Testis (tissue), 3 donors: ENCODE data around the gene DCTN1. TPM values are rescaled to one million over a fixed set of nuclear protein-coding genes. Genes with fewer than 3 reads are reported as not detected.

Experiments
- DNase-seq: peaks from one replicate; pipeline ENCODE4 v3.0.0-alpha.2; 2019
- H3K27ac ChIP-seq, 2 donors: fragments of 200-600 bp; sonication (generic); one replicate each; pipeline ENCODE4 v1.5.1; 2019
- H3K27me3 ChIP-seq: fragments of 200-600 bp; sonication (generic); one replicate; pipeline ENCODE4 v1.5.1; 2019
- H3K36me3 ChIP-seq: fragments of 200-600 bp; sonication (generic); one replicate; pipeline ENCODE4 v1.5.1; 2017; ENCODE audit warnings: low read depth; ENCODE audit errors: missing control alignments
- H3K4me1 ChIP-seq: fragments of 200-600 bp; sonication (generic); one replicate; pipeline ENCODE4 v1.5.1; 2019
- H3K4me3 ChIP-seq, 2 donors: fragments of 200-600 bp; sonication (generic); one replicate each; pipeline ENCODE4 v1.5.1; 2017 to 2019
- H3K9me3 ChIP-seq: fragments of 200-600 bp; sonication (generic); one replicate; pipeline ENCODE4 v1.5.1; 2017
- POLR2A ChIP-seq: fragments of 450-650 bp; IDR thresholded peaks from one replicate; pipeline ENCODE4 v1.6.1; 2017; ENCODE audit warnings: antibody characterized with exemption, mild to moderate bottlenecking, moderate library complexity
- WGBS, 2 donors: methylation state at CpG; one replicate each; pipeline ENCODE4 v1.1.5; 2018; 5-methylcytosine and 5-hydroxymethylcytosine counted together
- intact Hi-C: fragments of 100-400 bp; cut with DNase I; formaldehyde crosslinking; loops from one replicate; pipeline ENCODE4 v1.15.1; 2023; ENCODE audit warnings: low total_unique reads
- polyA plus RNA-seq: library from polyadenylated mRNA; stranded (reverse); fragments of 350-450 nt; fragmentation: Illumina TruSeq; extraction: RNeasy Lipid Tissue Mini Kit (QIAGEN cat#74804); gene quantifications from one replicate; pipeline ENCODE4 v1.2.3, GENCODE V29; 2014; ENCODE audit warnings: low read depth, low replicate concordance; ENCODE audit not compliant: insufficient read depth
- total RNA-seq, 2 donors: library from RNA; depleted of rRNA; stranded (reverse); fragments of >200 nt; gene quantifications; one replicate each; pipeline ENCODE4 v1.2.3, GENCODE V29; 2016
- TF ChIP-seq, protein P1 (sequence below), 3 experiments: fragments of 450-650 bp in 2 of 3; fragments of 200-600 bp in 1 of 3; sonication (generic) in 1 of 3; IDR thresholded peaks; one replicate each; pipeline ENCODE4 v1.5.1; 2016 to 2019; ENCODE audit warnings: antibody characterized with exemption in 3 of 3, mild to moderate bottlenecking in 2 of 3, moderate library complexity in 1 of 3

Gene DCTN1
- total and polyA plus RNA-seq, 3 donors from 2014 or later, result 277 to 403 (median 321) TPM

DNA sequence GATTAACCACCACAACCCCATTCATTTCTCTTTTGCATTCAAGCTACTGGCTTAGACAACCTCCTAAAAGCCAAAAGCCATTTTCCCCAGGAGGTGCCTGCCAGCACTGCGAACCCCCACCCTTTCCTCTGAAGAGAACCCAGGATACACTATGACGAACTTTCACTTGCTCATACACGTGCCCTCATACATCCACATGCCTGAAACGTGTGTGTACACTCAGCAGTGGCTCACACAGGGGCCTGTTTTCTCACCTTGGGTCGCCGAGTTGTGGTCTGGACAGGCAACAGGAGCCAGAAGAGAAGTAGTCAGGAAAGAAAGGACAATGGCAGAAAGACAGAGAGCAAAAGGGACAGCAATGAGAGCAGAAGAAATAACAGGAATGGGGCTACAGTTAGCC is 7.4 kb downstream of the DCTN1 start:
- 64 to 82% methylated on average over 6 of the region's 6 CpGs for WGBS, 2 donors

DNA sequence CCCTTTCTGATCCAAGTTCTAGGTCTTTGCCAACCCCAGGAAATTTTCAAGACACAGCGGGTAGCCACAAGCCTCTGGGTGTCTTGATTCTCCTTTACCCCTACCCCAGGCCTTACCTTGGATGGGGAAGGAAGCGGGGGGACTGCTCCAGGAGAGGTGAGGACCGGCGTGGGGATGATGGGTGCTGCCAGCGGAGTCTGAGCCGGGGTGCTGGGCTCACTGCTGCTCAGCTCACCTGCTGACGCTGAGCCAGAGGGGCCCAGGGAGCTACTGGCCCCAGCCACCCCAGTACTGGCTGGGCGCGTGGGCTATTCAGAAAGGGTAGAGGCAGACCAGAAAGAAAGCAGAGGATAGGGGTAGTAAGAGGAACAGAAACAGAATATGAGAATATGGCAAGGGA is 8.7 kb downstream of the DCTN1 start:
- Histone ChIP-seq H3K4me3 (peak overlapping the region in 1 of 2 donors; percentile 55), H3K27me3 (no peaks in the 10 kb centered on the region), H3K9me3 (no peaks in the 10 kb centered on the region), H3K36me3 (peaks cover 8% of the 10 kb centered on the region), H3K27ac (no peak overlapping the region), H3K4me1 (peaks cover 13% of the 10 kb centered on the region)
- no peak for TF ChIP-seq POLR2A
- TF ChIP-seq, protein P1, sequence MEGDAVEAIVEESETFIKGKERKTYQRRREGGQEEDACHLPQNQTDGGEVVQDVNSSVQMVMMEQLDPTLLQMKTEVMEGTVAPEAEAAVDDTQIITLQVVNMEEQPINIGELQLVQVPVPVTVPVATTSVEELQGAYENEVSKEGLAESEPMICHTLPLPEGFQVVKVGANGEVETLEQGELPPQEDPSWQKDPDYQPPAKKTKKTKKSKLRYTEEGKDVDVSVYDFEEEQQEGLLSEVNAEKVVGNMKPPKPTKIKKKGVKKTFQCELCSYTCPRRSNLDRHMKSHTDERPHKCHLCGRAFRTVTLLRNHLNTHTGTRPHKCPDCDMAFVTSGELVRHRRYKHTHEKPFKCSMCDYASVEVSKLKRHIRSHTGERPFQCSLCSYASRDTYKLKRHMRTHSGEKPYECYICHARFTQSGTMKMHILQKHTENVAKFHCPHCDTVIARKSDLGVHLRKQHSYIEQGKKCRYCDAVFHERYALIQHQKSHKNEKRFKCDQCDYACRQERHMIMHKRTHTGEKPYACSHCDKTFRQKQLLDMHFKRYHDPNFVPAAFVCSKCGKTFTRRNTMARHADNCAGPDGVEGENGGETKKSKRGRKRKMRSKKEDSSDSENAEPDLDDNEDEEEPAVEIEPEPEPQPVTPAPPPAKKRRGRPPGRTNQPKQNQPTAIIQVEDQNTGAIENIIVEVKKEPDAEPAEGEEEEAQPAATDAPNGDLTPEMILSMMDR (IDR thresholded peaks at IDR 0.05), result no peak
- intact Hi-C loops, result no loop called here
- DNase-seq, result no peak
- 85 to 88% methylated on average over 9 of the region's 9 CpGs for WGBS, 2 donors

More for the DNA sequence above, 7.4 kb downstream of the DCTN1 start:
- TF ChIP-seq, protein P1 (IDR thresholded peaks at IDR 0.05), result no peak
- TF ChIP-seq POLR2A, result no peak
- Histone ChIP-seq H3K36me3 (peaks cover 8% of the 10 kb centered on the region), H3K4me1 (peaks cover 10% of the 10 kb centered on the region), H3K4me3 (peak overlapping the region in 1 of 2 donors; percentile 55), H3K27ac (peak overlapping the region; percentile 60 to 79), H3K27me3 (no peaks in the 10 kb centered on the region), H3K9me3 (no peaks in the 10 kb centered on the region)
- intact Hi-C loops, result no loop called here
- DNase-seq, result no peak

DNA sequence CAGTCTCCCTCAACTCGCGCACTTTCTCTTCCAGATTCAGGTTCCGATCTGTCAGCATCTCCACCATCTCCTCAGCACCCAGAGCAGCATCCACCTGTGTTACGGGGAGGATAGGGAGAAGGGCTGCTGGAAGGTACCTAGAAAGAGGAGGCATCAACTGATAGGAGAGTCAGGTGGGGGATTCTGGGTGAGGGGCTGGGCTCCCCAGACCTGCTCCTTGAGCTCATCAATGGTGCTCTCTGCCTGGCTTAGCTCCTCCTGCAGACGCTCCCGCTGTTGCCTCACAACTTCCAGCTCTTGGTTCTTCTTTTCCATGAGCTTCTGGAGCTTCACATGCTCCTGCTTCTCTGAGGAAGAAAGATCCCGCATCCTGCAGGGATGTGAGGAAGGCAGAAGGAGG is 10.1 kb downstream of the DCTN1 start:
- intact Hi-C loops, result no loop called here
- 96 to 97% methylated on average over 7 of the region's 7 CpGs for WGBS, 2 donors
- no peak for DNase-seq
- Histone ChIP-seq H3K9me3 (no peaks in the 10 kb centered on the region), H3K4me3 (no peak overlapping the region), H3K36me3 (peaks cover 8% of the 10 kb centered on the region), H3K4me1 (peaks cover 25% of the 10 kb centered on the region), H3K27me3 (no peaks in the 10 kb centered on the region), H3K27ac (no peak overlapping the region)
- TF ChIP-seq, protein P1 (IDR thresholded peaks at IDR 0.05), result no peak
- TF ChIP-seq POLR2A, result no peak

DNA sequence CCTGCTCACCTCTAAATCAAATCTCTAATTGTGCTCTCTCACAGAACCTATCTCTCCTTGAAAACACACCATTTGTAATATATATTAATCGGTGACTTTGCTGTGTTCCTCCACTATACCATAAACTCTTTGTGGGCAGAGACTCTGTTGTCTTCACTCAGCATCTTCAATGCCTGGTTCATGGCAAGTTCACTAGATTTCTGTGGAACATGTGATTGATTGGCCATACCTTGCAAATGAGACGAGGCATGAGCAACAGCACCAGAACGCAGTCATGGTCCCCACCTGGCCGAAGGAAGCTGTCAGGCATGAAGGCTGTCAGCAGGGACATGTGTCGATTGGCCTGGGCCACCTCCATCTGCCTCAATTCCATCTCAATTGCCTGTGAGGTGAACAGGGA is 11.6 kb downstream of the DCTN1 start:
- peaks cover 25% of the 10 kb centered on the region for H3K4me1 ChIP-seq
- H3K9me3 ChIP-seq, result no peaks in the 10 kb centered on the region
- peaks cover 8% of the 10 kb centered on the region for H3K36me3 ChIP-seq
- DNase-seq, result no peak
- no peaks in the 10 kb centered on the region for H3K27me3 ChIP-seq
- no peak overlapping the region for H3K4me3 ChIP-seq
- H3K27ac ChIP-seq, result no peak overlapping the region
- TF ChIP-seq POLR2A, result no peak
- TF ChIP-seq, protein P1 (IDR thresholded peaks at IDR 0.05), result no peak
- WGBS, 2 donors, result 92 to 93% methylated on average over 4 to 5 of the region's 5 CpGs
- intact Hi-C loops, result no loop called here

DNA sequence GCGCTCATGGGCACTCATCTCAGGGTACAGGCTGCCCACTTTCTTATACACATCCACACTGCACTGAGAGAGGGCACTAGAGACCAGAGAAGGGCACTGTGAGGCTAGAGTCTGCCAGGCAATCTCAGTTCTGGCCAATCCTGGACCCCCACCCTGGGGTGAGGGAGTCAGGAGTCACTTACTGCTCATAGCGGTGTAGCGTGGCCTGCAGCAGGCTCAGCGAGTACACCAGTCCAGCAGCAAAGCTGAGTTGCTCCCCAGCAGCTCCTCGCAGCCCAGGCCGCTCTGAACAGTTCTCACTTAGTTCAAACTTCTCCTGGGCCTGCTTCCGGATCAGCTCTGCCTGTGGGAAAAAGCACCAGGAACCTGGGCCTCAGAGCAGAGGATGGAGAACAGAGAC is 12.3 kb downstream of the DCTN1 start:
- peak overlapping the region in 1 of 2 donors; percentile 25 for H3K27ac ChIP-seq
- intact Hi-C loops, result no loop called here
- H3K4me3 ChIP-seq, result no peak overlapping the region
- WGBS, 2 donors, result 94 to 95% methylated on average over 3 to 7 of the region's 7 CpGs
- H3K36me3 ChIP-seq, result peaks cover 8% of the 10 kb centered on the region
- no peaks in the 10 kb centered on the region for H3K9me3 ChIP-seq
- DNase-seq, result no peak
- H3K4me1 ChIP-seq, result peaks cover 23% of the 10 kb centered on the region
- H3K27me3 ChIP-seq, result no peaks in the 10 kb centered on the region
- TF ChIP-seq, protein P1 (IDR thresholded peaks at IDR 0.05), result no peak
- no peak for TF ChIP-seq POLR2A
